Thoracic aorta (tissue), 2 donors: Measurements from ENCODE around the gene CPN2. TPM values are rescaled to one million over a fixed set of nuclear protein-coding genes. Genes with fewer than 3 reads are reported as not detected.

Source experiments
- ATAC-seq: fragments of 150-250 bp; one replicate; pipeline ENCODE4 v1.8.0; 2017; ENCODE audit warnings: low read depth; ENCODE audit not compliant: insufficient number of reproducible peaks, low FRiP score
- DNase-seq: peaks from one replicate; pipeline ENCODE4 v3.0.0-alpha.2; 2020; ENCODE audit warnings: low spot score
- H3K27ac ChIP-seq, 2 donors: fragments of 200-600 bp; sonication (generic); 1 replicate in 1 of 2; 2 replicates in 1 of 2; pipeline ENCODE4 v1.5.1; 2016; ENCODE audit warnings: mild to moderate bottlenecking in 2 of 2, moderate library complexity in 2 of 2
- H3K27me3 ChIP-seq: fragments of 200-600 bp; sonication (generic); replicated peaks from 2 replicates; pipeline ENCODE4 v1.6.0; 2016; ENCODE audit warnings: mild to moderate bottlenecking; ENCODE audit not compliant: insufficient read depth
- H3K36me3 ChIP-seq: fragments of 200-600 bp; sonication (generic); one replicate; pipeline ENCODE4 v1.5.1; 2016
- H3K4me1 ChIP-seq, 2 donors: fragments of 200-600 bp; sonication (generic); 1 replicate in 1 of 2; 2 replicates in 1 of 2; pipeline versions ENCODE4 v1.5.1 to v1.6.0; 2016; ENCODE audit warnings: low read depth in 2 of 2, mild to moderate bottlenecking in 1 of 2; ENCODE audit not compliant: control insufficient read depth in 1 of 2
- H3K4me3 ChIP-seq: fragments of 200-600 bp; sonication (generic); 2 replicates; pipeline ENCODE4 v1.5.1; 2016; ENCODE audit warnings: mild to moderate bottlenecking
- H3K9me3 ChIP-seq: fragments of 200-600 bp; sonication (generic); 2 replicates; pipeline ENCODE4 v1.5.1; 2016
- total RNA-seq, 2 donors: library from RNA; depleted of rRNA; stranded (reverse); fragments of >200 nt; gene quantifications; one replicate each; pipeline versions ENCODE4 v1.1.0 to v1.2.3, GENCODE V29; 2016
- TF ChIP-seq, protein P1 (sequence below): fragments of 200-600 bp; sonication (generic); IDR thresholded peaks from one replicate; pipeline ENCODE4 v1.5.1; 2019; ENCODE audit warnings: antibody characterized with exemption

Gene CPN2
- total RNA-seq, 2 donors from 2014 or later = not detected

DNA sequence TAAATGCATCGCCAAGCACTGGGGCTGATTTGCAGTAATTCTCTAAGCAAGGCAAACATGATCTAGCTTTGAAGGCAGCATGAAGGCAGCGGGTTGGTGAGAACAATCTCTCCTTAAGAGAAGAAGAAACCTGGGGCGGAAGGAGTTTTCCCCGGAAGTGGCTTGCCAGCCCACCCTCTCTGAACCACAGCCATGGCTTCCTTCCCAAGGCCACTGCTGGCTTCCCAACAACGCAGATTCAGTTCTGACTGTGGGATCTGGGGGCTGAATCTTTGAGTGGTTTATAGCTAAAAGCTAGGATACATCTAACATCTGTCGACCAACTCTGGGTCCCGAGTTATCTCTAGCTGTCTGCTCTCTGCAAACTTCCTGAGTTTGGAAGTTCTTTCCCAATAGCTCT, 4.3 kb upstream of the CPN2 start:
- TF ChIP-seq, protein P1, sequence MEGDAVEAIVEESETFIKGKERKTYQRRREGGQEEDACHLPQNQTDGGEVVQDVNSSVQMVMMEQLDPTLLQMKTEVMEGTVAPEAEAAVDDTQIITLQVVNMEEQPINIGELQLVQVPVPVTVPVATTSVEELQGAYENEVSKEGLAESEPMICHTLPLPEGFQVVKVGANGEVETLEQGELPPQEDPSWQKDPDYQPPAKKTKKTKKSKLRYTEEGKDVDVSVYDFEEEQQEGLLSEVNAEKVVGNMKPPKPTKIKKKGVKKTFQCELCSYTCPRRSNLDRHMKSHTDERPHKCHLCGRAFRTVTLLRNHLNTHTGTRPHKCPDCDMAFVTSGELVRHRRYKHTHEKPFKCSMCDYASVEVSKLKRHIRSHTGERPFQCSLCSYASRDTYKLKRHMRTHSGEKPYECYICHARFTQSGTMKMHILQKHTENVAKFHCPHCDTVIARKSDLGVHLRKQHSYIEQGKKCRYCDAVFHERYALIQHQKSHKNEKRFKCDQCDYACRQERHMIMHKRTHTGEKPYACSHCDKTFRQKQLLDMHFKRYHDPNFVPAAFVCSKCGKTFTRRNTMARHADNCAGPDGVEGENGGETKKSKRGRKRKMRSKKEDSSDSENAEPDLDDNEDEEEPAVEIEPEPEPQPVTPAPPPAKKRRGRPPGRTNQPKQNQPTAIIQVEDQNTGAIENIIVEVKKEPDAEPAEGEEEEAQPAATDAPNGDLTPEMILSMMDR = no peak
- ATAC-seq (no peak), DNase-seq (no peak)
- H3K27me3 ChIP-seq = no peaks in the 10 kb centered on the region
- no peaks in the 10 kb centered on the region for H3K36me3 ChIP-seq
- H3K9me3 ChIP-seq = no peaks in the 10 kb centered on the region
- no peak overlapping the region for H3K27ac ChIP-seq
- H3K4me3 ChIP-seq = no peak overlapping the region
- H3K4me1 ChIP-seq = no peaks in the 10 kb centered on the region

DNA sequence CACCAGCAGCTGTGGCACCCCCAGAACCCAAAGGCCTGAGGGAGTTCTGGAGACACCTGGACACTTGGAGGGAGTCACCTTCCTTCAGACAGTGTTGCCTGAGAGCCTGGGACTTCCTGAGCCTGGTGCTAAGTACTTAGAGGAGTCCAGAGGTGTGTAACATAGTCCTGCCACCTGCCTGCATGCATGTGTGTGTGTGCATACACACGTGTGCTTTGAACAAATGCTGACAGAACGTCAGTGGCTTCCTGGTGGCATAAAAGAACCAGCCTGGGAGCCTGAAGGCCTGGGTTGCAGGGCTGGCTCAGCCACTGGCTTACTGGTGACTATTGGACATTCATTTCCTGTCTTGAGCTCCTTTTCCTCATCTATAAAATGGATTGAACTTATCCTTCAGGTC, 3.2 kb upstream of the CPN2 start:
- Histone ChIP-seq H3K27me3 (no peaks in the 10 kb centered on the region), H3K9me3 (no peaks in the 10 kb centered on the region), H3K27ac (no peak overlapping the region), H3K36me3 (no peaks in the 10 kb centered on the region), H3K4me1 (no peaks in the 10 kb centered on the region), H3K4me3 (no peak overlapping the region)
- TF ChIP-seq, protein P1 = no peak
- ATAC-seq = no peak
- DNase-seq = no peak

DNA sequence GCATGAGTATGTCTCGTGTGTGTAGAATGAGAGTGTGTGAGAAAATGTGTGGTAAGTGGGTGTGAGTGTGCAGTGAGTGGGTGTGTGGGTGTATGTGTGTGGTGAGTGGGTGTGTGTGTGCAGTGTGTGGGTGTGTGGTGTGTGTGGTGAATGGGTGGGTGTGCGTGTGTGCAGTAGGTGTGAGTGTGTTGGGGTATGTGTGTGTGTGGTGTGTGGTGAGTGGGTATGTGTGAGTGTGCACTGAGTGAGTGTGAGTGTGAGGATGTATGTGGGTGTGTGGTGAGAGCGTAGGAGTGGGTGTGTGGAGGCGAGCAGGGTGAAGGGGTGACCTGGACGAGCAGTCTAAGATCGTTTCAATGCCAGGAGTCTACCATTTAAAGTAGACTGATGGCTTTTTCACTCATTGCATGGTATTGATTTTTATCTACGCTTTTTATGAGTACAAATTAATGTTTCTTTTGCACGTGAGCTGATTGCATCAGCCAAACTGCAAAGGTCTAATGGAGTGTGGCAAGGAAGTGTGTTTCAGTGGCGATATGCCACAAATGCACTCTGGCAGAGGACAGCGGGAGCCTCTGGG, 1.6 kb upstream of the CPN2 start:
- ATAC-seq = no peak
- TF ChIP-seq, protein P1 = no peak

DNA sequence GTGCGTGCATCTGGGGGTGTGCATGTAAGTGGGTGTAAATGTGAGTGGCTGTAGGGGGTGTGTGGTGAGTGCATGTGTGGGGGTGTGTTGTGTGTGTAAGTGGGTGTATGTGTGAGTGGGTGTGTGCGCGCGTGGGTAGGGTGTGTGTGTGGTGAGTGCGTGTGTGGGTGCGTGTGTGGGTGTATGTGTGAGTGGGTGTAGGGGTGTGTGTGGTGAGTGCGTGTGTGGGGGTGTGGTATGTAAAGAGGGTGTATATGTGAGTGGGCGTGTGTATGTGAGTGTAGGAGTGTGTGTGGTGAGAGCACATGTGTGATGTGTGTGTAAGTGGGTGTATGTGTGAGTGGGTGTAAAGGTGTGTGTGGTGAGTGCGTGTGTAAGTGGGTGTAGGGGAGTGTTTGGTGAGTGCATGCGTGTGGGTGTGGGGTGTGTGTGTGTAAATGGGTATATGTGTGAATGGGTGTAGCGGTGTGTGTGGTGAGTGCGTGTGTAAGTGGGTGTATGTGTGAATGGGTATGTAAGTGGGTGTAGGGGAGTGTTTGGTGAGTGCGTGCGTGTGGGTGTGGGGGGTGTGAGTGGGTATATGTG, 916 bp upstream of the CPN2 start:
- Histone ChIP-seq H3K27ac (no peak overlapping the region), H3K36me3 (no peaks in the 10 kb centered on the region), H3K4me1 (no peaks in the 10 kb centered on the region), H3K4me3 (no peak overlapping the region), H3K9me3 (no peaks in the 10 kb centered on the region), H3K27me3 (no peaks in the 10 kb centered on the region)
- ATAC-seq (no peak), DNase-seq (no peak)
- TF ChIP-seq, protein P1 = no peak

More for the DNA sequence above, 1.6 kb upstream of the CPN2 start:
- Histone ChIP-seq H3K27ac (no peak overlapping the region), H3K9me3 (no peaks in the 10 kb centered on the region), H3K36me3 (no peaks in the 10 kb centered on the region), H3K4me1 (no peaks in the 10 kb centered on the region), H3K4me3 (no peak overlapping the region), H3K27me3 (no peaks in the 10 kb centered on the region)
- DNase-seq = no peak

DNA sequence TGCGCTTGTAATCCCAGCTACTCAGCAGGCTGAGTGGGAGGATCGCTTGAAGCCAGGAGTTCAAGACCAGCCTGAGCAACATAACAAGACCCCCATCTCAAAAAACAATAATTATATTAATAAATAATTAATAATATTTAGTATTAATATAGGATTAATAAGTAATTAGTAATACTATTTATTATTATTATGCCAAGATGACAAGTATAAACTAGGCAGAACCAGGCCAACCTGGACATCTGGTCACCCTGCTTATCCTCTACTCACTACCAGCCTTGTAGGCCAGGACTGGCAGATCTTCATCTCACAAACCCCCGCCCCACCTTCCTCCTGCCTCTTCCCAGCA, 429 bp downstream of the CPN2 start:
- H3K36me3 ChIP-seq = no peaks in the 10 kb centered on the region
- H3K27me3 ChIP-seq = no peaks in the 10 kb centered on the region
- H3K27ac ChIP-seq = no peak overlapping the region
- H3K9me3 ChIP-seq = no peaks in the 10 kb centered on the region
- DNase-seq (no peak), ATAC-seq (no peak)
- TF ChIP-seq, protein P1 = no peak
- no peaks in the 10 kb centered on the region for H3K4me1 ChIP-seq
- H3K4me3 ChIP-seq = no peak overlapping the region
